Measurements from ENCODE around the gene PKP1. TPM values are rescaled to one million over a fixed set of nuclear protein-coding genes. Genes with fewer than 3 reads are reported as not detected.

The PKP1 gene
- total RNA-seq, 4 donors from 2014 or later: 0.11 to 0.94 (median 0.54) TPM; not detected in 1

DNA sequence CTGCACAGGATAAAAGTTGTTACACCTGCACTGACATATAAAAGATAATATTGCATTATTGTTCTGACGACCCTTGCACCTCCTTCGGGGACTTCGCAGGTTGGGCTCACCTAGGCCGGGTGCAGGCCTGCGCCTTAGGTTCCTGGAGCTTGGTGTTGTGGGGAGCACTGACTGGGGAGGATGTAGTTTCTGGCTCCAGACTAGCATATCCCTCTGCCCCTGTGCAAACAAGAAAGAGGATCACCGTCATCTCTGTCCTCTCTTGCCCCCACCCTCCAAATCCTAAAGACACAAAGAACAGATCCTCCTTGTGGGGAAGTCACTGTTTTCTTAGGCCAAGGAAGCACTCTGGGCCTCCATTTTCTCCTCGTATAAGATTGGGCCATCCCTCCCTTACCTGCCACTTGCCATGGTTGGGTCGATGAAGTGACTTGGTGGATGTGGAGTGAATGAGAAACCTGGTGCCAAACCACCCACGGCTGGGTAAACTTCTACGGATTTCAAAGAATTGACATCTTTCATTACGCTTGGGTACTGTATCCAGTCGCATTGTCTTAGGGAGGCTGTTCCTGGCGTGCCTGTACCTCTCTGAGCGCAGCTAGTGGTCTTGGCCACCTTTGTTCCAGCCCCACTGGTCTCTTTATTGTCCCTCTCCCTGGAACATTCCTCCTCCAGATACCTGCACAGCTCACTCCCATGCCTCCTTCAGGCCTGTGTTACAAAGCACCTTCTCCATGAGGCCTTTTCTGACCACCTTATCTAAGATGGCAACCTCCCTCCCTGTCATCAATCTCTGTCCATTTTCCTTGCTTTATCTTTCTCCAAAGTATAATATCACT is 34.4 kb upstream of the PKP1 start:
- H3K27me3 ChIP-seq: no peaks in the 10 kb centered on the region
- 83 to 92% methylated on average over 14 of the region's 14 CpGs for WGBS, 2 donors
- intact Hi-C loops (cut with DNase I): no loop called here

GRCh38 chr1:201250326-201251011 is 32.8 kb upstream of the PKP1 start:
- H3K36me3 ChIP-seq: no peaks in the 10 kb centered on the region
- H3K4me3 ChIP-seq (replicated peaks in 1 of 3): no peak overlapping the region
- H3K9me3 ChIP-seq: no peaks in the 10 kb centered on the region
- H3K4me1 ChIP-seq: no peaks in the 10 kb centered on the region
- H3K27me3 ChIP-seq: no peaks in the 10 kb centered on the region
- no peak overlapping the region for H3K27ac ChIP-seq
- no peak for TF ChIP-seq POLR2A (IDR thresholded peaks at IDR 0.05)
- DNase-seq: peak; percentile 78 to 81
- intact Hi-C loops (cut with DNase I): no loop called here
- WGBS, 2 donors: 47 to 70% methylated on average over 8 to 10 of the region's 10 CpGs

More for the DNA sequence above, 34.4 kb upstream of the PKP1 start:
- Histone ChIP-seq H3K36me3 (no peaks in the 10 kb centered on the region), H3K4me3 (replicated peaks in 1 of 3) (no peak overlapping the region), H3K4me1 (no peaks in the 10 kb centered on the region), H3K9me3 (no peaks in the 10 kb centered on the region), H3K27ac (no peak overlapping the region)
- TF ChIP-seq, protein P1, sequence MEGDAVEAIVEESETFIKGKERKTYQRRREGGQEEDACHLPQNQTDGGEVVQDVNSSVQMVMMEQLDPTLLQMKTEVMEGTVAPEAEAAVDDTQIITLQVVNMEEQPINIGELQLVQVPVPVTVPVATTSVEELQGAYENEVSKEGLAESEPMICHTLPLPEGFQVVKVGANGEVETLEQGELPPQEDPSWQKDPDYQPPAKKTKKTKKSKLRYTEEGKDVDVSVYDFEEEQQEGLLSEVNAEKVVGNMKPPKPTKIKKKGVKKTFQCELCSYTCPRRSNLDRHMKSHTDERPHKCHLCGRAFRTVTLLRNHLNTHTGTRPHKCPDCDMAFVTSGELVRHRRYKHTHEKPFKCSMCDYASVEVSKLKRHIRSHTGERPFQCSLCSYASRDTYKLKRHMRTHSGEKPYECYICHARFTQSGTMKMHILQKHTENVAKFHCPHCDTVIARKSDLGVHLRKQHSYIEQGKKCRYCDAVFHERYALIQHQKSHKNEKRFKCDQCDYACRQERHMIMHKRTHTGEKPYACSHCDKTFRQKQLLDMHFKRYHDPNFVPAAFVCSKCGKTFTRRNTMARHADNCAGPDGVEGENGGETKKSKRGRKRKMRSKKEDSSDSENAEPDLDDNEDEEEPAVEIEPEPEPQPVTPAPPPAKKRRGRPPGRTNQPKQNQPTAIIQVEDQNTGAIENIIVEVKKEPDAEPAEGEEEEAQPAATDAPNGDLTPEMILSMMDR (IDR thresholded peaks at IDR 0.05): no peak
- TF ChIP-seq POLR2A (IDR thresholded peaks at IDR 0.05): no peak
- no peak for DNase-seq

GRCh38 chr1:201251411-201251810 is 31.9 kb upstream of the PKP1 start:
- no peak for TF ChIP-seq POLR2A (IDR thresholded peaks at IDR 0.05)
- TF ChIP-seq, protein P1 (IDR thresholded peaks at IDR 0.05): no peak
- Histone ChIP-seq H3K27ac (no peak overlapping the region), H3K4me3 (replicated peaks in 1 of 3) (no peak overlapping the region), H3K36me3 (no peaks in the 10 kb centered on the region), H3K27me3 (no peaks in the 10 kb centered on the region), H3K9me3 (no peaks in the 10 kb centered on the region), H3K4me1 (no peaks in the 10 kb centered on the region)
- DNase-seq: no peak
- 85 to 89% methylated on average over 2 of the region's 2 CpGs for WGBS, 2 donors
- intact Hi-C loops (cut with DNase I): no loop called here

DNA sequence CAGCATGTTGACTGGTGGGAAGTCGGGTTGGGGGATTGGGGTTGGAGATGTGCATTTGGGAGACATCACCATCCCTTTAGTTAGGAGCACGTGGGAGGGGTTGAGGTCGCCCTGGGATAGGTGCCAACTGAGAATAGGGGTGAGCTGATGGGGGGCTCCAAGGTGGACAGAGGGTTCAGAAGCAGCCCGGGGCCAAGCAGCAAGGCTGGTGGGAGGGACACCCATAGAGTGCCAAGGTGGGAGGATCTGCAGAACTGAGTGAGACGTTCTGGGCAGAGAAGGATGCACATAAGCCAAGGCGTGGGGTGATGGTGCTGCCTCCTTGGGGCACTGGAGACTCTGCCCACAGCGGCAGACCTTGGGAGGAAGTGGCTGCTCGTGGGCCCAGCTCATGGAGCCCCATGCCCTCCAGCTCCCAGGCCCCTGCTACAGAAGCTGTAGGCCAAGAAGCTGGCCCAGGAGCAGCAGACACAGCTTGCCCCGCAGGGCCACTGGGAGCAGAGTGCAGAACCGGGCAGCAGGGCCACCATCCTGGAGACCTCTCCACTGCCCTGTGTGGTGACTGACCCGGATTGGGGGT is 31.4 kb upstream of the PKP1 start:
- Histone ChIP-seq H3K9me3 (no peaks in the 10 kb centered on the region), H3K36me3 (no peaks in the 10 kb centered on the region), H3K27ac (no peak overlapping the region), H3K4me1 (no peaks in the 10 kb centered on the region), H3K4me3 (replicated peaks in 1 of 3) (no peak overlapping the region), H3K27me3 (no peaks in the 10 kb centered on the region)
- no peak for DNase-seq
- TF ChIP-seq POLR2A (IDR thresholded peaks at IDR 0.05): no peak
- TF ChIP-seq, protein P1 (IDR thresholded peaks at IDR 0.05): no peak
- WGBS, 2 donors: 71 to 89% methylated on average over 10 to 11 of the region's 11 CpGs
- intact Hi-C loops (cut with DNase I): no loop called here

- no peaks in the 10 kb centered on the region for H3K9me3 ChIP-seq
- intact Hi-C loops (cut with DNase I): no loop called here
- TF ChIP-seq, protein P1 (IDR thresholded peaks at IDR 0.05): no peak
- TF ChIP-seq POLR2A (IDR thresholded peaks at IDR 0.05): no peak
Measured at GRCh38 chr1:201252944-201253371, 30.3 kb upstream of the PKP1 start.

More at GRCh38 chr1:201252944-201253371, 30.3 kb upstream of the PKP1 start:
- H3K4me3 ChIP-seq (replicated peaks in 1 of 3): no peak overlapping the region
- no peak for DNase-seq
- H3K36me3 ChIP-seq: no peaks in the 10 kb centered on the region
- H3K27ac ChIP-seq: no peak overlapping the region
- H3K27me3 ChIP-seq: no peaks in the 10 kb centered on the region
- WGBS, 2 donors: 77 to 87% methylated on average over 5 to 6 of the region's 6 CpGs
- H3K4me1 ChIP-seq: no peaks in the 10 kb centered on the region
